Lung (tissue), 12 donors: ENCODE data around the gene PRDM5. TPM values are rescaled to one million over a fixed set of nuclear protein-coding genes. Genes with fewer than 3 reads are reported as not detected.

ENCODE experiments used
- ATAC-seq: fragments of 200-7000 bp; cut with Tn5 transposase; one replicate; pipeline ENCODE4 v1.9.1; 2020; ENCODE audit warnings: moderate number of reproducible peaks; ENCODE audit not compliant: insufficient read depth, low FRiP score
- DNase-seq, 3 donors: peaks; one replicate each; pipeline ENCODE4 v3.0.0-alpha.2; 2013 to 2017
- H3K27ac ChIP-seq, 2 donors: one replicate each; pipeline ENCODE4 v1.5.1; 2013; ENCODE audit warnings: mild to moderate bottlenecking in 2 of 2, moderate library complexity in 2 of 2, control low read depth in 1 of 2, inconsistent platforms in 1 of 2, low read depth in 1 of 2, low read length in 1 of 2
- H3K27me3 ChIP-seq, 3 donors: one replicate each; pipeline ENCODE4 v1.5.1; 2013; ENCODE audit warnings: low read length in 2 of 3; ENCODE audit not compliant: control insufficient read depth in 3 of 3, insufficient read depth in 3 of 3
- H3K36me3 ChIP-seq, 4 donors: one replicate each; pipeline ENCODE4 v1.5.1; 2013; ENCODE audit warnings: low read length in 4 of 4, mild to moderate bottlenecking in 1 of 4, moderate library complexity in 1 of 4; ENCODE audit not compliant: control insufficient read depth in 4 of 4, insufficient read depth in 4 of 4
- H3K4me1 ChIP-seq, 5 donors: one replicate each; pipeline ENCODE4 v1.5.1; 2013; ENCODE audit warnings: low read length in 5 of 5, mild to moderate bottlenecking in 2 of 5, moderate library complexity in 1 of 5; ENCODE audit not compliant: control insufficient read depth in 5 of 5, insufficient read depth in 5 of 5
- H3K4me3 ChIP-seq: one replicate; pipeline ENCODE4 v1.5.1; 2013; ENCODE audit warnings: mild to moderate bottlenecking, control low read depth, moderate library complexity
- H3K9ac ChIP-seq, 2 donors: one replicate each; pipeline ENCODE4 v1.5.1; 2013; ENCODE audit warnings: low read length in 2 of 2, control low read depth in 1 of 2; ENCODE audit not compliant: insufficient read depth in 1 of 2
- H3K9me3 ChIP-seq, 4 donors: one replicate each; pipeline ENCODE4 v1.5.1; 2013; ENCODE audit warnings: low read length in 3 of 4, mild to moderate bottlenecking in 1 of 4, moderate library complexity in 1 of 4; ENCODE audit not compliant: control insufficient read depth in 4 of 4, insufficient read depth in 3 of 4
- WGBS, 2 donors: extraction: QIAGEN DNeasy Blood & Tissue Kit; methylation state at CpG; one replicate each; pipeline ENCODE4 v1.1.7; 2013; 5-methylcytosine and 5-hydroxymethylcytosine counted together
- polyA plus RNA-seq, 2 donors: library from polyadenylated mRNA; stranded (reverse); fragments of 200-250 nt; gene quantifications; one replicate each; pipeline ENCODE4 v1.2.1, GENCODE V29; 2013
- total RNA-seq, 2 donors: library from RNA; depleted of rRNA in 1 of 2; stranded (reverse); fragments of >200 nt in 1 of 2; gene quantifications; one replicate each; pipeline ENCODE4 v1.2.1, GENCODE V29; 2014 to 2021
- TF ChIP-seq, protein P1 (sequence below): IDR thresholded peaks from 2 replicates; pipeline ENCODE4 v1.5.1; 2012; ENCODE audit warnings: mild to moderate bottlenecking; ENCODE audit errors: control extremely low read depth, extremely low read depth
- donor health status: control.
- donor health status: control.
- donor health status: Bipolar disorder and iron deficiency.
- donor health status: healthy.
- donor health status: DM: yes; HTN: yes; CAD: no.

PRDM5 gene
- total and polyA plus RNA-seq, 4 donors = 3.0 to 57.6 (median 9.2) TPM

DNA sequence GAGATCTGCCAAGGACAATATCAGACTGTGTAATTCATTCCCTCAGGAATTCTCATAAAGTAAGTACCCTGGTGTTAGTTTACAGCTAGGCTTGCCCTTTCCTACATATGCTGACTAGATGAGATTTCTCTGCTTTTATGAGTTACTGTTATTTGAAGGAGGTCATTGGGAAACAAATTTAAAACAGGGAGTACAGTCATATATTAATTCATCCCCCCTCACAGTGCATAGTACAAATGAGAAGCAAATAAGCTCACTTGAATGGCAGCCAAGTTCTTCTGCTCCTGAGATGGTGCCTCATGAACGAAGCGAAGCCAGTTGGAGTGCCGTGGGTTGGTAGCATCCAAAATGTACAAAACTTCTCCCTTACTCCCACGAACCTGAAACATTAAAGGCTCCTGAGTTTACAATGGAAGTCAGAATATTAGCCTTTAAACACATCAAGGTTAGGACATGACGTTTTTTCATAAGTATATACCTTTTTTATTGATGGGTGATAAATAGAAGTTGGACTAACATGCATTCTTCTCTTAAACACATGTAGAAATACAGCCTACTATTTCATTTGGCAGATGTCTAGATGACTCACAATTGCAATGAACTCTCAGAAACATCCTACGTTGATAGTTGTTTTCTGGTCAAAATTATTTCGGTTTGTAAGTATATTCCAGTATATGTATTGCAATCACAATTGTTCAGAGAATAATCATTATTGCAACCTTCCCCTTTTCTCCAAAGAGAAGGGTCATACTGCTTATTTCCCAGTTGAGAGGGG is 69.2 kb downstream of the PRDM5 start:
- Histone ChIP-seq H3K4me3 (no peak overlapping the region), H3K4me1 (peaks cover 0 to 13% (median 2%) of the 10 kb centered on the region in 5 donors), H3K36me3 (peaks cover 0 to 4% (median 2%) of the 10 kb centered on the region in 4 donors), H3K9me3 (no peaks in the 10 kb centered on the region), H3K9ac (no peak overlapping the region), H3K27ac (no peak overlapping the region), H3K27me3 (no peaks in the 10 kb centered on the region)
- DNase-seq = no peak
- TF ChIP-seq, protein P1, sequence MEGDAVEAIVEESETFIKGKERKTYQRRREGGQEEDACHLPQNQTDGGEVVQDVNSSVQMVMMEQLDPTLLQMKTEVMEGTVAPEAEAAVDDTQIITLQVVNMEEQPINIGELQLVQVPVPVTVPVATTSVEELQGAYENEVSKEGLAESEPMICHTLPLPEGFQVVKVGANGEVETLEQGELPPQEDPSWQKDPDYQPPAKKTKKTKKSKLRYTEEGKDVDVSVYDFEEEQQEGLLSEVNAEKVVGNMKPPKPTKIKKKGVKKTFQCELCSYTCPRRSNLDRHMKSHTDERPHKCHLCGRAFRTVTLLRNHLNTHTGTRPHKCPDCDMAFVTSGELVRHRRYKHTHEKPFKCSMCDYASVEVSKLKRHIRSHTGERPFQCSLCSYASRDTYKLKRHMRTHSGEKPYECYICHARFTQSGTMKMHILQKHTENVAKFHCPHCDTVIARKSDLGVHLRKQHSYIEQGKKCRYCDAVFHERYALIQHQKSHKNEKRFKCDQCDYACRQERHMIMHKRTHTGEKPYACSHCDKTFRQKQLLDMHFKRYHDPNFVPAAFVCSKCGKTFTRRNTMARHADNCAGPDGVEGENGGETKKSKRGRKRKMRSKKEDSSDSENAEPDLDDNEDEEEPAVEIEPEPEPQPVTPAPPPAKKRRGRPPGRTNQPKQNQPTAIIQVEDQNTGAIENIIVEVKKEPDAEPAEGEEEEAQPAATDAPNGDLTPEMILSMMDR = no peak
- ATAC-seq = no peak
- 83 to 91% methylated on average over 7 of the region's 7 CpGs for WGBS, 2 donors

DNA sequence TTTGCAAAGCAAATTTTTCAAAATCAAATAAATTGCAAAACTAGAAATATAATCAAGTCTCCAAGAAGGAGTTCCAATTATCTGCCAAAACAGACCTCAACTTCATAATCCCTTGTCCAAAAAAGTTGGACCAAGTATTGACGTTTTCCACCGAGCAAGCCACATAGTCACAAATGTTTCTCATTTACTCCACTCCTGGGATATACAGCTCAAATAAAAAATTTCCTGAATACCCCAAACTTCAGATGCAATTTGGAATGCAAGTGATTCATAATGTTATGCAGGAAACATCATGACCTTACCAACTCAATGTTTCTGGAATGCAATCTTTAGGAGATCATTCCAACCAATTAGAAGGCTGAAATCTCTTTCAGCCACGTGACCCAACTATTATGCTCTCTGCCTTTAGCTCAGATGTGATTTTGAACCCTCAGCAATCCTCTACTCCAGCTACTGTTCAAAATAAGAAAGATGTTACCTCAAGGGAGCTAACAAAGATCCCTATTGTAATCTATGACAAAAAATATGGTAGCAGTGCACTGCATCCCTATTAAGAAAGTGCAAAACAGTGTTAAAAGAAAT is 72.4 kb downstream of the PRDM5 start:
- no peaks in the 10 kb centered on the region for H3K27me3 ChIP-seq
- ATAC-seq (no peak), DNase-seq (no peak)
- TF ChIP-seq, protein P1 = no peak
- H3K4me1 ChIP-seq = peaks cover 0 to 8% (median 4%) of the 10 kb centered on the region in 5 donors
- H3K36me3 ChIP-seq = peaks cover 0 to 4% (median 2%) of the 10 kb centered on the region in 4 donors
- WGBS, 2 donors = 80 to 88% methylated on average over 3 of the region's 3 CpGs
- no peak overlapping the region for H3K9ac ChIP-seq
- no peaks in the 10 kb centered on the region for H3K9me3 ChIP-seq
- H3K27ac ChIP-seq = no peak overlapping the region
- H3K4me3 ChIP-seq = no peak overlapping the region

DNA sequence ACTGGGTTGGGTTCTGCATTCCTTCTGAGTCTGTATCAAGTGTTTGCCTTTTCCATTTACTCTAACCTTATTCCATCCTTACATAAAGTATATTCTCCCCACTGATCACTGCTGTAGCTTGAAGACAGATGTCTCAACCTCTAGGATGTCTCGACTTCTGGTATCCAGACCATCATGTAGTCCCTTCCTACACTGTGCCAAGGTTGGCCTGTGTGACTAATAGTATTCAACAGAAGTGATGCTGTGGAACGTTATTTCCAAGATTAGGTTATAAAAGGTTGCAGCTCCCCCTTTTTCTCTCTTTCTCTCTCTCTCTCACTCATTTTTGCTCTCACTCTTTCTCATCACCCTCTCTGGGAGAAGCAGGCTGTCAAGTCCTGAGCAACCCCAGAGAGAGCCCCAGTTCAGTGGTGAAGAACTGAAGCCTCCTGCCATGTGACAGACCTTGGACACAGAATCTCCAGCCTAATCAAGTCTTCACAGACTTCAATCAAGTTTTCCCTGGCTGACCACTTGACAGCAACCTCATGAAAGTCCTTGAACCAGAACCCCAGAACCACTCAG is 75.4 kb downstream of the PRDM5 start:
- Histone ChIP-seq H3K9ac (no peak overlapping the region), H3K9me3 (no peaks in the 10 kb centered on the region), H3K4me1 (peaks cover 1 to 11% (median 6%) of the 10 kb centered on the region in 5 donors), H3K36me3 (peaks cover 0 to 3% (median under 1%) of the 10 kb centered on the region in 4 donors), H3K27me3 (no peaks in the 10 kb centered on the region), H3K27ac (no peak overlapping the region), H3K4me3 (no peak overlapping the region)
- DNase-seq (no peak), ATAC-seq (no peak)
- TF ChIP-seq, protein P1 = no peak
- WGBS, 2 donors = 69 to 72% methylated on average over 2 of the region's 2 CpGs
